ENCODE data around the gene NKAPD1. TPM values are rescaled to one million over a fixed set of nuclear protein-coding genes. Genes with fewer than 3 reads are reported as not detected.

NKAPD1 gene
- total RNA-seq, 2 experiments from 2014 or later = 20.8 to 22.6 TPM

- Mint-ChIP-seq H3K27ac (no peak overlapping the region), H3K9me3 (no peaks in the 10 kb centered on the region), H3K4me1 (ENCODE audit: low read depth) (no peaks in the 10 kb centered on the region), H3K36me3 (ENCODE audit: low read depth) (no peaks in the 10 kb centered on the region), H3K27me3 (no peaks in the 10 kb centered on the region), H3K4me3 (no peak overlapping the region)
- ChIA-PET POLR2A (no interaction called here), CTCF (interaction anchor here (0.6 kb wide), 1 partner anchor 295 kb away, joined by 3 read pairs; no protein-coding TSS in a partner anchor)
- intact Hi-C loops (cut with micrococcal nuclease) = no loop called here
- DNase-seq = no peak
- TF ChIP-seq, protein P1, sequence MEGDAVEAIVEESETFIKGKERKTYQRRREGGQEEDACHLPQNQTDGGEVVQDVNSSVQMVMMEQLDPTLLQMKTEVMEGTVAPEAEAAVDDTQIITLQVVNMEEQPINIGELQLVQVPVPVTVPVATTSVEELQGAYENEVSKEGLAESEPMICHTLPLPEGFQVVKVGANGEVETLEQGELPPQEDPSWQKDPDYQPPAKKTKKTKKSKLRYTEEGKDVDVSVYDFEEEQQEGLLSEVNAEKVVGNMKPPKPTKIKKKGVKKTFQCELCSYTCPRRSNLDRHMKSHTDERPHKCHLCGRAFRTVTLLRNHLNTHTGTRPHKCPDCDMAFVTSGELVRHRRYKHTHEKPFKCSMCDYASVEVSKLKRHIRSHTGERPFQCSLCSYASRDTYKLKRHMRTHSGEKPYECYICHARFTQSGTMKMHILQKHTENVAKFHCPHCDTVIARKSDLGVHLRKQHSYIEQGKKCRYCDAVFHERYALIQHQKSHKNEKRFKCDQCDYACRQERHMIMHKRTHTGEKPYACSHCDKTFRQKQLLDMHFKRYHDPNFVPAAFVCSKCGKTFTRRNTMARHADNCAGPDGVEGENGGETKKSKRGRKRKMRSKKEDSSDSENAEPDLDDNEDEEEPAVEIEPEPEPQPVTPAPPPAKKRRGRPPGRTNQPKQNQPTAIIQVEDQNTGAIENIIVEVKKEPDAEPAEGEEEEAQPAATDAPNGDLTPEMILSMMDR (IDR thresholded peaks at IDR 0.05) = no peak
- ATAC-seq = no peak
Observed at GRCh38 chr11:112128483-112129121, 54.5 kb downstream of the NKAPD1 start.

DNA sequence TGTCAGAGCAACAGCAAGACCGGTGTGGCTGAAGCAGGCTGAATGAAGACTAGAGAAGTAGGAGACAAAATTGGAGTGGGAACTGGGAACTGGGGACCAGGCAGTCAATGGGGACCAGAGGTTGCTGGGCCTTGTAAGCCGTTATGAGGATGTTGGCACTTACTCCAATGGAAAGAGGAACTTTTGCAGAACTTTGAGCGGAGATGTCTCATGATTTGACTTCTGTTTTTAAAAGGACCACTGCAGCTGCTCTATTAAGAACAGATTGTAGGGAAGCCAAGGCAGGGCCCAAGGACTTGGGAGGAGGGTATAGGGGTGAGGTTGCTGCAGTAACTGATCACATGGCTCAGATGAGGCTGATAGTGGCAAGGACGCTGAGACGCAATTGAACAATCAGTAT, 55.6 kb downstream of the NKAPD1 start:
- POLR2A ChIA-PET = no interaction called here
- TF ChIP-seq, protein P1 (IDR thresholded peaks at IDR 0.05) = no peak
- DNase-seq (no peak), ATAC-seq (no peak)
- no peak overlapping the region for H3K4me3 Mint-ChIP-seq
- H3K36me3 Mint-ChIP-seq (ENCODE audit: low read depth) = no peaks in the 10 kb centered on the region
- CTCF ChIA-PET = interaction anchor here (1.1 to 1.3 kb wide), 3 partner anchors 14 to 459 kb away, joined by 3 to 4 read pairs (median 4); no protein-coding TSS in a partner anchor
- no peaks in the 10 kb centered on the region for H3K27me3 Mint-ChIP-seq
- intact Hi-C loops (cut with micrococcal nuclease) = no loop called here
- no peaks in the 10 kb centered on the region for H3K4me1 Mint-ChIP-seq (ENCODE audit: low read depth)
- H3K9me3 Mint-ChIP-seq = no peaks in the 10 kb centered on the region
- no peak overlapping the region for H3K27ac Mint-ChIP-seq

DNA sequence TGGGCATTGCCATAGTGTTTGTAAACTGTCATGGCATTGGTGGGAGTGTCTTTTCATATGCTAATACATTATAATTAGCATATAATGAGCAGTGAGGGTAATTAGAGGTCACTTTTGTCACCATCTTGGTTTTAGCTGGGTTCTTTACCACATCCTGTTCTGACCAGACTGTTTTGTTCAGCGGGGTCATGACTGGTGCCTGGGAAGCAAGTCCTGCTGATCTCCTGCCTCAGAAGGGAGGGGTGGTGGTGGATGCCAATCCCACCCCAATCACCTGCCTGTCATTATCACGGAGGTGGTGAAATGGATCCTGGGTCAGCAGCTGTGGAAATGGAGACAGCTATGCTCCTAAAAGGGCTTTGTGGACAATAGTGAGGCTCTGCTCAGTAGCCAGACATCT, 58.6 kb downstream of the NKAPD1 start:
- ChIA-PET POLR2A (no interaction called here), CTCF (no interaction called here)
- no peak for ATAC-seq
- Mint-ChIP-seq H3K27ac (no peak overlapping the region), H3K4me1 (ENCODE audit: low read depth) (no peaks in the 10 kb centered on the region), H3K36me3 (ENCODE audit: low read depth) (no peaks in the 10 kb centered on the region), H3K27me3 (no peaks in the 10 kb centered on the region), H3K9me3 (no peaks in the 10 kb centered on the region), H3K4me3 (no peak overlapping the region)
- DNase-seq = no peak
- TF ChIP-seq, protein P1 (IDR thresholded peaks at IDR 0.05) = no peak
- intact Hi-C loops (cut with micrococcal nuclease) = no loop called here

DNA sequence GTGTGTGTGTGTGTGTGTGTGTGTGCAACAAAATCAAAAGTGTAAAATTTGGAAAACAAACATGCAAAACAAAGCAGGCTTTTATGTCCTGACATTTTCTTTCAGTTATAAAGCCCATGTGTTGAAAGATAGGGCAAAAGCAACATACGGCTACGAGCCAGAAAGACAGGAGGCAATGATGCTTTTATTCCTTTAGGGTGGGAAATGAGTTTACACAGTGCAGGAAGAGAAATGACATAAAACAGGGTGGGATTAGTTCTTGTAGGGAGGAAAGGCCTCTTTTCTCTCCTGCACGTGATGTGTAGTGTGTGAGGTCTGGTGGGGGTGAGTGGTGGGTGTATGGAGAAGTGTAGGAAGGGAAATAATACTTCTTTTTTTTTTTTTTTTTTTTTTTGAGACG, 60.4 kb downstream of the NKAPD1 start:
- CTCF ChIA-PET = no interaction called here
- H3K36me3 Mint-ChIP-seq (ENCODE audit: low read depth) = no peaks in the 10 kb centered on the region
- intact Hi-C loops (cut with micrococcal nuclease) = no loop called here

More for the DNA sequence above, 60.4 kb downstream of the NKAPD1 start:
- TF ChIP-seq, protein P1 (IDR thresholded peaks at IDR 0.05) = no peak
- Mint-ChIP-seq H3K4me3 (no peak overlapping the region), H3K27ac (no peak overlapping the region), H3K4me1 (ENCODE audit: low read depth) (no peaks in the 10 kb centered on the region), H3K27me3 (no peaks in the 10 kb centered on the region), H3K9me3 (no peaks in the 10 kb centered on the region)
- no peak for ATAC-seq
- POLR2A ChIA-PET = no interaction called here
- DNase-seq = no peak

Other genes with a start within 250 kb of the NKAPD1 start
- 10 to 100 TPM; 32.0 to 36.6 TPM for gene ALG9, start 202.7 kb upstream of the NKAPD1 start, total RNA-seq
- 1 to 10 TPM; 6.9 to 7.1 TPM for gene FDXACB1, start 195.1 kb upstream of the NKAPD1 start, total RNA-seq
- 10 to 100 TPM; 38.6 to 39.1 TPM for gene CFAP68, start 194.8 kb upstream of the NKAPD1 start, total RNA-seq
- gene CRYAB, start 162.5 kb upstream of the NKAPD1 start, total RNA-seq = not detected
- gene HSPB2, start 161.6 kb upstream of the NKAPD1 start, total RNA-seq = not detected
- gene C11orf52, start 155.4 kb upstream of the NKAPD1 start, total RNA-seq = not detected
- gene DIXDC1, start 137.0 kb upstream of the NKAPD1 start, total RNA-seq = 1 to 10 TPM; 9.1 to 9.4 TPM
- 10 to 100 TPM; 50.3 to 51.4 TPM for gene DLAT, start 48.9 kb upstream of the NKAPD1 start, total RNA-seq
- gene PIH1D2, start 282 bp upstream of the NKAPD1 start, total RNA-seq = under 1 TPM; 0.61 to 0.67 TPM
- 10 to 100 TPM; 52.9 to 54.1 TPM for gene TIMM8B, start 12.5 kb downstream of the NKAPD1 start, total RNA-seq
- gene SDHD, start 12.6 kb downstream of the NKAPD1 start, total RNA-seq = 100 to 1,000 TPM; 100 to 101 TPM
- not detected for gene IL18, start 89.8 kb downstream of the NKAPD1 start, total RNA-seq
- not detected for gene TEX12, start 93.1 kb downstream of the NKAPD1 start, total RNA-seq
- gene BCO2, start 101.2 kb downstream of the NKAPD1 start, total RNA-seq = 1 to 10 TPM in 1 of 2 experiments, under 1 TPM in 1; 0.97 to 1.4 TPM
- gene PTS, start 152.1 kb downstream of the NKAPD1 start, total RNA-seq = 10 to 100 TPM; 22.6 to 24.9 TPM
- gene PLET1, start 186.6 kb downstream of the NKAPD1 start, total RNA-seq = not detected

All from activated CD8-positive, alpha-beta T cell treated with anti-CD3 and anti-CD28 coated beads for 36 hours (primary cell).